Superior temporal gyrus (tissue), 1 donor: ENCODE data around the gene AXIN1.
"Not testable (repeated sequence)": the region's sequence is repeated elsewhere in the genome, so short reads cannot be mapped to it uniquely, and the experiment has no call there.

ENCODE experiments used
- DNase-seq: peaks from one replicate; pipeline ENCODE4 v3.0.0-alpha.2; 2016; ENCODE audit errors: extremely low spot score

The AXIN1 gene

GRCh38 chr16:267562-267961 is 85.0 kb downstream of the AXIN1 start:
- not testable (repeated sequence) for DNase-seq

DNA sequence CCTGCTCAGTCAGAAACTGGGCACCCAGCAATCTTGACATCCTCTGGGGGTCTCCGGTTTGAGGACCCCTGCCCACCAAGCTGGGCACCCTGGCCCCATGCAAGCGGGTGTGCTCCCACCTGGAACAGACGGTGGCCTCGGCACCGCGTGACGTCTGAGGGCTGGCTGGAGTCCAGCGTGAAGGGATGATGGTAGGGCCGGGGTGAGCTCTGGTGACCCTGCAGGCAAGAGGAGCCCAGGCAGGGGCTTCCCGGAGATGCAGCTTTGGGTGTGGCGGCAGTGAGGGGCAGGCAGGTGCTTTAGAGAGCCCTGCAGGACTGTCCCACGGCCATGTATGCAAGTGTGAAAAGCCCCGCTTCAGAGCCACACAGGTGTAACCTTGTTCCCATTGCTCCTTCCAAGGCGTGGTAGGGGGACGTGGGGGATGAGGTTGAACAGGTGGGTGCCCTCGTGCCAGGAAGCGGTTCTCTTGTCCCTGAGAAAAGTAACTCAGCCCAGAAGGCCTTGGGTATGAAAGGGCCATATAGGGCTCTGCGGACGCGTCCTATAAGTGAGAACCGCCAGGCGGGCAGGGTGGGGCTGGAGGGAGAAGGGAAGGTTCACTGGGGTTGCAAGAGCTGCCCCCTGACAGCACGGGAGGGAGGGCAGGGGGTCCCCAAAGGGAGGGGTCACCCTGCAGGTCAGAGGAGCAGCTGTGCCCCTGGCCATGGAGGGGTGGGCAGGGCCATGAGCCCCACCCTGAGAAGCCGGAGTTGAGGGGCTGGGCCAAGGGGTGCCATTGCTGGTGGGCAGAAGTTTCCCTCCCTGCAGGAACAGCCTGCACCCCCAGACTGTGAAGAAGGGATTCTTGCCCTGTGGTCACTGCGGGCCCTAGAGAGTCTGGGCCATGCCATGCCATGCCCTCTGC is 86.0 kb downstream of the AXIN1 start:
- no peak for DNase-seq

GRCh38 chr16:265711-266110 is 86.8 kb downstream of the AXIN1 start:
- DNase-seq: no peak

GRCh38 chr16:265002-265529 is 87.5 kb downstream of the AXIN1 start:
- no peak for DNase-seq

GRCh38 chr16:264440-264951 is 88.0 kb downstream of the AXIN1 start:
- DNase-seq: no peak

DNA sequence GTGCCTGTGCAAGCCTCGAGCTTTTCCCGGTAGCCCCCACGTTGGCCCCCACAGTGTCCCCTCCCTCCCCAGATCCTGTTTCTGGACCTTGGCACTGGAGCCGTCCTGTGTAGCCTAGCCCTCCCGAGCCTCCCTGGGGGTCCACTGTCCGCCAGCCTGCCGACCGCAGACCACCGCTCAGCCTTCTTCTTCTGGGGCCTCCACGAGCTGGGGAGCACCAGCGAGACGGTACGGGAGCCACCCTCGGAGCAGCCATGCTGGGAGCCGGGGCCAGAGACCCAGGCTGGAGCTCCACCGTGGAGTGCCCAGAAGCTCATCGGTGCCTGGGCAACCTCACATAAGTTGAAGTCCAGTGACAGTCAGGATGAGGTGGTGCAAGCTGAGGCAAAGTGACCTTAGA is 88.6 kb downstream of the AXIN1 start:
- DNase-seq: no peak

DNA sequence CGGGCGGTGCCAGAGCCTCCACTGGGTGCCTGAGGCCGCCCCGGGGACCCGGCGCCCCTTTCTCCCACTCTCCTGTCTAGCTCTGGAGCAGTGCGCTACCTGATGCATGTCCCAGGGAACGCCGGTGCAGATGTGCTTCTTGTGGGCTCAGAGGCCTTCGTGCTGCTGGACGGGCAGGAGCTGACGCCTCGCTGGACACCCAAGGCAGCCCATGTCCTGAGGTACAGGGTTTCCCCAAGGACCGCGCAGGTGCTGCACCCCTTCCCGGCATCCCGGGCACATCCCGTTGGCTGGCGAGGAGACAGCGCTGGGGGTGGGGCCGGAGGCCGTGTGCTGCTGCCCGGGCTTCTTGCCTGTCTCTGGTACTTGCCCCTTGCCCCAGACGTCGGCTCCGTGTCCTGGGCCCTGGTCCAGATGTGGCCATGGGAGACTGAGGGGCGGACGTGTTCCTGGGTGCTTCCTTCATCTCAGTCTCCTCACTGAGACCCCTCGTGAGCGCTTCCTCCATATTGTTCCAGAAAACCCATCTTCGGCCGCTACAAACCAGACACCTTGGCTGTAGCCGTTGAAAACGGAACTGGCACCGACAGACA is 89.2 kb downstream of the AXIN1 start:
- no peak for DNase-seq

DNA sequence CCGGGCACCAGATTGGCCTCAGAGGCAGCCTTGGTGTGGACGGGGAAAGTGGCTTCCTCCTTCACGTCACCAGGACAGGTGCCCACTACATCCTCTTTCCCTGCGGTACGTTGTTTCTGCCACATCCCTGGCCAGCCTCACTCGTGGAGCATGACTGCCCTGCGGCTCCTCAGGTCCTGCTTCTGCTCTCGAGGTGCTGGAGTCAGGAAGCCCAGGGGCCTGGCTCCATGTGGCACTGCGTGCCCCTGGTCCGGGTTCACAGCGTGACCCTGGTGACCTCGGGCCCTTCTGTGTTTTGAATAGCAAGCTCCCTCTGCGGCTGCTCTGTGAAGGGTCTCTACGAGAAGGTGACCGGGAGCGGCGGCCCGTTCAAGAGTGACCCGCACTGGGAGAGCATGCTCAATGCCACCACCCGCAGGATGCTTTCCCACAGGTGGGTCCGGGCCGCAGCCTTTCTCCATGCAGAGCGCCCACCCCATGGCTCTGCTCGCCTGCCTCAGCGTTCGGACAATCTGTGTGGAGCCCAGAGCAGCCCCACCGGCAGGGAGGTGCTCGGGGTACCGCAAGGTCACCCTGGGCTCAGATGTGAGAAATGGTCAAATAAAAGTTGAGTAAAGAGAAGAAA is 90.3 kb downstream of the AXIN1 start:
- DNase-seq: no peak

- DNase-seq: no peak
Observed at GRCh38 chr16:261031-261691, 91.4 kb downstream of the AXIN1 start.

- DNase-seq: no peak
Observed at GRCh38 chr16:260326-260725, 92.2 kb downstream of the AXIN1 start.

- no peak for DNase-seq
Observed at GRCh38 chr16:259814-260253, 92.7 kb downstream of the AXIN1 start.

DNA sequence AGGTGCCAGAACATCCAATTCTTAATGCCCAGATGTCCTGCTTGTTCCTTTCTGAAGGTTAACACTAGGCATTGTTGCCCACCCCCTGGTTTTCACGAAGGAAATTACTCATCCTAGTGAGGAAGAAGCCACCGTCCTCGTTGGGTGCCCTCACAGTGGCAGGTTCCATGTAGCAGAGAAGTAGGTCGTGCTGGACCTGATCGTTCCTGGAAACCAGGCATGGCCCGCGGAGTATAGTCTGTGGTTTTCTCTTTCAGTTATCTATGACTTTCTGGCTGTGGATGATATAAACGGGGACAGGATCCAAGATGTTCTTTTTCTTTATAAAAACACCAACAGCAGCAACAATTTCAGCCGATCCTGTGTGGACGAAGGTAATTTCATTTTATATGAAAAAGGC is 93.3 kb downstream of the AXIN1 start:
- no peak for DNase-seq

- not testable (repeated sequence) for DNase-seq
Observed at GRCh38 chr16:258091-258490, 94.4 kb downstream of the AXIN1 start.

DNA sequence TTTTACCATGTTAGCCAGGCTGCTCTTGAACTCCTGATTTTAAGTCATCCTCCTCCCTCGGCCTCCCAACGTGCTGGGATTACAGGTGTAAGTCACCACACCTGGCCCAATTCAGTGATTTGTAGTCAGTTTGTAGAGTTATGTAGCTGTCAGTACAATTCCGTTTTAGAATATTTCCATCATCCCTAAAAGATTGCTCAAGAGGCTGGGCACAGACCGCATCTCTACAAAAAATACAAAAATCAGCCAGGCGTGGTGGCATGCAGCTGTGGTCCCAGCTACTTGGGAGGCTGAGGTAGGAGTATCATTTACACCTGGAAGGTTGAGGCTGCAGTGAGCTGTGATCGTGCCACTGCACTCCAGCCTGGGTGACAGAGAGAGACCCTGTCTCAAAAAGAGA is 97.3 kb downstream of the AXIN1 start:
- no peak for DNase-seq

DNA sequence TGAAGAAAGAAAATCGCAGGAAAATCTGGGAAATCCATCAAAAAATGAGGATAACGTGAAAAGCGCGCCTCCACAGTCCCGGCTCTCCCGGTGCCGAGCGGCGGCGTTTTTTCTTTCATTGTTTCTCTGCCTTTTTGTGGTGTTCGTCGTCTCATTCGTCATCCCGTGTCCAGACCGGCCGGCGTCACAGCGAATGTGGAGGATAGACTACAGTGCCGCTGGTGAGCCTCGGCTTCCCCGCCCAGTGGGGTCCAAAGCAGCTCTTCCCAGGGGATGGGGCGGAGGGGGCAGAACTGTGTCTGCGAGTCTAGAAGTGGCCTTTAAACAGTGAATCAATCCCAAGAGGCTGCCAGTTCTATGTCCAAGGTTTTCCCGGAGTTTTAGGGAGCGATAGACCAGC is 98.1 kb downstream of the AXIN1 start:
- DNase-seq: no peak

DNA sequence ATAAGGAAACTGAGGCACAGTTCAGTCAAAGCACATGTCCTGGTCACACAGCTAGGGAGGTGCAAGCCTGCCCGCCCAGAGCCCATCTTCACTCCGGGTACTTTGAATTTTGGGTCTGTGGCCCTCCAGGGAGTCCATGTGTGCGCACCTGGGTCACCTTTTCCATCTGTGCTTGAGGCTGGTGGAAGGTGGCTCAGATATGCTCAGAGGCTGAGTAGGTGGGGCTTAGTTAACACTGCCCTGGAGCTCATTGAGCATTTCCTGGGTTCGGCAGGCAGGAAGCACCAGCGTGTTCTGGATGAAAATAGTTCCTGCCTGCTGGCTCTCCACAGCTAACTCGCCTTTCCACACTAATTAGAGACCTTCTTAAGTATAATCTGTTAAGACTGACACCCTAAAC is 98.7 kb downstream of the AXIN1 start:
- no peak for DNase-seq

DNA sequence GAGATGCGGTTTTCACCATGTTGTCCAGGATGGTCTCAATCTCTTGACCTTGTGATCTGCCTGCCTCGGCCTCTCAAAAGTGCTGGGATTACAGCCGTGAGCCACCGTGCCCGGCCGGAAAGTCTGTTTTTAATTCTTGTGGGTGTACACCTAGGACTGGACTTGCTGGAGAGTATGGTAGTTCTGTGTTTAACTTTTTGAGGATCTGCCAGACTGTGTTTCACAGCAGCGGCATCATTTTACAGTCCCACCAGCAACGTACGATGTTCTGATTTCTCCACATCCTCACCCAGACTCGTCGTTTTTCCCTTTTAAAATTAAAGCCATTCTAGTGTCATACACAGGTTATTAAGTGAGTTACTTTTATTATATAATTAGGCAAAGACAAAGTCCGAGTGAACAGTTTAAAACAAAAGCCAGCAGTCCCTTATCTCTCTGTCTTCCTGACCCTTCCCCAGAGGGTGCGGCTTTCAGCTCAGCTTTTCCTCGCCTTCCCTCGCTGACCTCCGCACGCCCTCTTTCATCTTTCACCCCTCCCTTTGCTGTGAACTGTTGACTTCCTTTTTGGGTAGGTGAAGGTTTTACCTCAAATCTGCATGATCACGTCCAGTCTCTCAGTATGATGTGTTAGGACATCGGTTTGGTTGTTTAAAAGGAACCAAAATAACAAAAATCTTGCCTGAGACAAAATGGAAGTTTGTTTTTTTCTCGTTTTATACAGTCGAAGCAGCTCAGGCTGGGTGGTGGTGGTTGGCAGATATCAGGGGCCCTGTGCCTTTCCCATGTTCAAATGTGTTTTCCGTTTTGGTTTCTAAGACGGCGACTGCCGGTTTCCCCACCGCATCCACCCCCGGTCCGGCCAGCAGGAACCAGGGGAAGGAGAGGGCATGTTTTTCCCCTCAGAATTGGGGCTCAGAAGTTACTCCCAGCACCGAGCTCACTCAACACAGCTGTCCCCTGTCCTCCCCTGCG is 99.9 kb downstream of the AXIN1 start:
- no peak for DNase-seq

- DNase-seq: no peak
Observed at GRCh38 chr16:249431-249830, 103.1 kb downstream of the AXIN1 start.

GRCh38 chr16:247027-247426 is 105.5 kb downstream of the AXIN1 start:
- no peak for DNase-seq

- DNase-seq: no peak
Observed at GRCh38 chr16:245105-245504, 107.4 kb downstream of the AXIN1 start.

DNA sequence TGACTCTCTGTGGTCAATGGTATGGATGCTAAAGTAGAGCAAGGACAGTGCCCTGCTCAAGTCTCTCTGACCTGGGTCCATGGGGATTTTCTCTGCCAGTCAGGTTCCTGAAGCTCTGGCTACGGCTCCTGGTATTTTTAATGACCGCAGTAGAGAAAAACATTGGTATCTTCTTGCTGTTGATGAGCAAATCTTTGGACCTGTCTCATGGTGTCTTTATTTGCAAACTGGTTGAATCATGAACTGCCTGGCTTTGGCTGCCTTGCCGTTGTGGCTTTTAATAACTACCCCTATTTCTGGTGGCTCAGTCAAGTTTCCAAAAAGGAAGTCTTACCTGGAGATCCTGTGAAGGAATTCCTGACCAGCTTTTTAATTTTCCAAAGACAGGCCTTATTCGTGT is 109.2 kb downstream of the AXIN1 start:
- no peak for DNase-seq
